Glutamatergic neuron (in vitro differentiated cells): ENCODE results near the gene AFF3. TPM values are rescaled to one million over a fixed set of nuclear protein-coding genes. Genes with fewer than 3 reads are reported as not detected.
A peak's percentile ranks its signal among the peaks of the same experiment; 100 is the strongest.

Source experiments
- DNase-seq: peaks from one replicate; pipeline ENCODE4 v3.0.0; 2022
- H3K27ac Mint-ChIP-seq: one replicate; pipeline ENCODE4 v1.8.0; 2020; ENCODE audit warnings: mild to moderate bottlenecking, mixed read lengths, inconsistent platforms; ENCODE audit not compliant: unreplicated experiment
- H3K27me3 Mint-ChIP-seq: one replicate; pipeline ENCODE4 v1.8.0; 2020; ENCODE audit warnings: mild to moderate bottlenecking, moderate library complexity, mixed read lengths, inconsistent platforms; ENCODE audit not compliant: unreplicated experiment
- H3K36me3 Mint-ChIP-seq: one replicate; pipeline ENCODE4 v1.8.0; 2020; ENCODE audit warnings: mild to moderate bottlenecking, mixed read lengths, inconsistent platforms; ENCODE audit not compliant: unreplicated experiment
- H3K4me1 Mint-ChIP-seq: one replicate; pipeline ENCODE4 v1.8.0; 2020; ENCODE audit warnings: mild to moderate bottlenecking, low read depth, mixed read lengths, inconsistent platforms; ENCODE audit not compliant: unreplicated experiment
- H3K4me3 Mint-ChIP-seq: one replicate; pipeline ENCODE4 v1.8.0; 2020; ENCODE audit warnings: mild to moderate bottlenecking, mixed read lengths, inconsistent platforms; ENCODE audit not compliant: unreplicated experiment
- H3K9me3 Mint-ChIP-seq: one replicate; pipeline ENCODE4 v1.8.0; 2020; ENCODE audit warnings: mild to moderate bottlenecking, moderate library complexity, mixed read lengths, inconsistent platforms; ENCODE audit not compliant: unreplicated experiment
- CTCF ChIP-seq: fragments of 200-600 bp; sonication (generic); IDR thresholded peaks from one replicate; pipeline ENCODE4 v1.5.0; 2021; ENCODE audit not compliant: partially characterized antibody, unreplicated experiment
- total RNA-seq: library from RNA; stranded (reverse); fragmentation: NEBNext Ultra II Directional; extraction: Animal tissue kit (Norgen Biotek cat#: 25700); gene quantifications from one replicate; pipeline ENCODE4 v1.2.1, GENCODE V29; 2021; ENCODE audit not compliant: unreplicated experiment

The AFF3 gene
- total RNA-seq, 1 donor from 2014 or later, result 125 TPM

GRCh38 chr2:100054426-100054825, 88.0 kb downstream of the AFF3 start:
- H3K36me3 Mint-ChIP-seq, result no peaks in the 10 kb centered on the region
- H3K4me1 Mint-ChIP-seq, result peaks cover 51% of the 10 kb centered on the region
- H3K9me3 Mint-ChIP-seq, result peaks cover 8% of the 10 kb centered on the region
- H3K27me3 Mint-ChIP-seq, result peaks cover 3% of the 10 kb centered on the region
- no peak for DNase-seq
- no peak for TF ChIP-seq CTCF
- no peak overlapping the region for H3K4me3 Mint-ChIP-seq
- H3K27ac Mint-ChIP-seq, result no peak overlapping the region

GRCh38 chr2:100053087-100053885, 89.1 kb downstream of the AFF3 start:
- Mint-ChIP-seq H3K4me1 (peaks cover 58% of the 10 kb centered on the region), H3K9me3 (peaks cover 8% of the 10 kb centered on the region), H3K27ac (peak overlapping the region; percentile 29), H3K36me3 (no peaks in the 10 kb centered on the region), H3K4me3 (peak overlapping the region; percentile 28), H3K27me3 (peaks cover 1% of the 10 kb centered on the region)
- no peak for DNase-seq
- TF ChIP-seq CTCF, result no peak

DNA sequence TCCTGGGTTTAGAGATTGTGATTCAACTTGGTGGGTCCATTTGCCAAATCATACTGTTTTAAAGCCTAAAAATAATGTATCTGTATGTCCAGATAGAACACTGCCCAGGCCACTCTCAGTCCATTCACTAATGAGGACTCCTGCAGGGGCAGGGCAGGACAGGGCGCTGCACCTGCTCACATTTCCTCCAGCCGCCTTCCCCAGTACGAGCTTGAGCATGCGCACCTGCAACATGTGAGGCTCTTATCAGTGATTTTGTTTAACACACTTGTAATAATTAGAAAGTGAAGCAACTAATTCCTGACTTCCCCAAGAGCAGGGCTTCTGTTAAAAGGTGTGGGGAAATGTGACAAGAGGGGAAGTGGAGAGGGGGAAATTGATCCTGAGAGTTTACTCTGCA, 89.7 kb downstream of the AFF3 start:
- TF ChIP-seq CTCF, result no peak

GRCh38 chr2:100051253-100051652, 91.1 kb downstream of the AFF3 start:
- TF ChIP-seq CTCF, result no peak
- H3K9me3 Mint-ChIP-seq, result peaks cover 6% of the 10 kb centered on the region
- peaks cover 1% of the 10 kb centered on the region for H3K27me3 Mint-ChIP-seq

More for the DNA sequence above, 89.7 kb downstream of the AFF3 start:
- H3K4me3 Mint-ChIP-seq, result peak overlapping the region; percentile 12
- no peak overlapping the region for H3K27ac Mint-ChIP-seq
- no peak for DNase-seq
- peaks cover 8% of the 10 kb centered on the region for H3K9me3 Mint-ChIP-seq
- peaks cover 64% of the 10 kb centered on the region for H3K4me1 Mint-ChIP-seq
- no peaks in the 10 kb centered on the region for H3K36me3 Mint-ChIP-seq
- H3K27me3 Mint-ChIP-seq, result peaks cover 1% of the 10 kb centered on the region

DNA sequence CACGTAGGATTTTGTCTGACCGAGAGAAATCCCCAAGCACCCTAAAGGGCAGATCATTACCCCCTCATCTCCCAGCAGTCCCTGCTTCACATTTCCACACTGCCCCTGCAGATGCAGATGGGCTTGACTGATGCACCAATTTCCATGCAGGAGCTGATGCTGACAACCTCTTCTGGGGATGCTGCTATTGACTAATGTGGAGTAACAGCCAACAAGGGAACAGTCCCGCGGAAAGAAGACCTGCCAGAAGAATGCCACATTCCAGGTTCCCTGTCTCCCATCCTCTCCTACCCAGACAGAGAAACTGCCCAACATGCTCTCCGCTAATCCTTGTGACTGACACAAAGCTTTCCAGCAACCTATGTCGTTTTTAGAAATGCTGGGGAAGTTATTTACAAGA, 91.7 kb downstream of the AFF3 start:
- H3K4me3 Mint-ChIP-seq, result peak overlapping the region; percentile 36
- no peaks in the 10 kb centered on the region for H3K36me3 Mint-ChIP-seq
- H3K27ac Mint-ChIP-seq, result peak overlapping the region; percentile 59
- peaks cover 1% of the 10 kb centered on the region for H3K27me3 Mint-ChIP-seq
- H3K9me3 Mint-ChIP-seq, result peaks cover 3% of the 10 kb centered on the region
- peaks cover 64% of the 10 kb centered on the region for H3K4me1 Mint-ChIP-seq
- TF ChIP-seq CTCF, result no peak
- no peak for DNase-seq

More at GRCh38 chr2:100051253-100051652, 91.1 kb downstream of the AFF3 start:
- Mint-ChIP-seq H3K4me1 (peaks cover 66% of the 10 kb centered on the region), H3K36me3 (no peaks in the 10 kb centered on the region), H3K4me3 (peak overlapping the region; percentile 18), H3K27ac (peak overlapping the region; percentile 59)
- no peak for DNase-seq
